ENCODE data around the gene RHBDL2. TPM values are rescaled to one million over a fixed set of nuclear protein-coding genes. Genes with fewer than 3 reads are reported as not detected.

The RHBDL2 gene
- total RNA-seq, 3 donors from 2014 or later (not counting 1 experiment from before 2014, with no cell fraction given) = not detected

- no peak overlapping the region for H3K27ac ChIP-seq (ENCODE audit: low read length)
- H3K36me3 Mint-ChIP-seq = no peaks in the 10 kb centered on the region
- H3K9me3 Mint-ChIP-seq = no peaks in the 10 kb centered on the region
- H3K4me3 ChIP-seq (ENCODE audit: low read length) = no peak overlapping the region
- WGBS (ENCODE audit: insufficient coverage) = 67% methylated on average over 6 of the region's 6 CpGs
- H3K27ac Mint-ChIP-seq = no peak overlapping the region
- DNase-seq (no peak), ATAC-seq (no peak)
- TF ChIP-seq CTCF (IDR thresholded peaks at IDR 0.05) = no peak
- H3K4me1 Mint-ChIP-seq = no peaks in the 10 kb centered on the region
- intact Hi-C loops (cut with micrococcal nuclease) = no loop called here
- peaks cover 0 to 9% of the 10 kb centered on the region in 2 donors for H3K27me3 Mint-ChIP-seq (ENCODE audit: low read depth in 2 of 2)
- no peaks in the 10 kb centered on the region for H3K36me3 ChIP-seq (ENCODE audit: control insufficient read depth, insufficient read depth, low read length)
- no peak overlapping the region for H3K4me3 Mint-ChIP-seq
- H3K4me1 ChIP-seq (ENCODE audit: control insufficient read depth, insufficient read depth, low read length) = no peaks in the 10 kb centered on the region
- no peaks in the 10 kb centered on the region for H3K27me3 ChIP-seq (ENCODE audit: control insufficient read depth, insufficient read depth, low read length)
- H3K9me3 ChIP-seq (ENCODE audit: control insufficient read depth, insufficient read depth, low read length) = no peaks in the 10 kb centered on the region
Observed at GRCh38 chr1:38929476-38929875, 12.2 kb downstream of the RHBDL2 start.

GRCh38 chr1:38929054-38929453 is 12.6 kb downstream of the RHBDL2 start:
- Histone ChIP-seq H3K36me3 (ENCODE audit: control insufficient read depth, insufficient read depth, low read length) (no peaks in the 10 kb centered on the region), H3K4me3 (ENCODE audit: low read length) (no peak overlapping the region), H3K9me3 (ENCODE audit: control insufficient read depth, insufficient read depth, low read length) (no peaks in the 10 kb centered on the region), H3K4me1 (ENCODE audit: control insufficient read depth, insufficient read depth, low read length) (no peaks in the 10 kb centered on the region), H3K27ac (ENCODE audit: low read length) (no peak overlapping the region), H3K27me3 (ENCODE audit: control insufficient read depth, insufficient read depth, low read length) (no peaks in the 10 kb centered on the region)
- WGBS (ENCODE audit: insufficient coverage) = 90% methylated on average over 5 of the region's 8 CpGs
- TF ChIP-seq CTCF (IDR thresholded peaks at IDR 0.05) = no peak
- Mint-ChIP-seq H3K36me3 (no peaks in the 10 kb centered on the region), H3K9me3 (no peaks in the 10 kb centered on the region), H3K4me1 (no peaks in the 10 kb centered on the region), H3K27me3 (ENCODE audit: low read depth in 2 of 2) (peaks cover 0 to 9% of the 10 kb centered on the region in 2 donors), H3K27ac (no peak overlapping the region), H3K4me3 (no peak overlapping the region)
- intact Hi-C loops (cut with micrococcal nuclease) = no loop called here
- no peak for DNase-seq
- ATAC-seq = no peak

- whole genome bisulfite sequencing (ENCODE audit: insufficient coverage) = 91% methylated on average over 3 of the region's 3 CpGs
- H3K36me3 ChIP-seq (ENCODE audit: control insufficient read depth, insufficient read depth, low read length) = no peaks in the 10 kb centered on the region
- Mint-ChIP-seq H3K4me1 (no peaks in the 10 kb centered on the region), H3K36me3 (no peaks in the 10 kb centered on the region), H3K27me3 (ENCODE audit: low read depth in 2 of 2) (peaks cover 0 to 3% of the 10 kb centered on the region in 2 donors), H3K4me3 (no peak overlapping the region), H3K27ac (no peak overlapping the region), H3K9me3 (no peaks in the 10 kb centered on the region)
- no peak for TF ChIP-seq CTCF (IDR thresholded peaks at IDR 0.05)
- H3K9me3 ChIP-seq (ENCODE audit: control insufficient read depth, insufficient read depth, low read length) = no peaks in the 10 kb centered on the region
- H3K4me1 ChIP-seq (ENCODE audit: control insufficient read depth, insufficient read depth, low read length) = no peaks in the 10 kb centered on the region
- H3K27ac ChIP-seq (ENCODE audit: low read length) = no peak overlapping the region
- intact Hi-C loops (cut with micrococcal nuclease) = no loop called here
- DNase-seq (no peak), ATAC-seq (no peak)
- no peak overlapping the region for H3K4me3 ChIP-seq (ENCODE audit: low read length)
- H3K27me3 ChIP-seq (ENCODE audit: control insufficient read depth, insufficient read depth, low read length) = no peaks in the 10 kb centered on the region
Observed at GRCh38 chr1:38926091-38926490, 15.5 kb downstream of the RHBDL2 start.

- no peaks in the 10 kb centered on the region for H3K4me1 Mint-ChIP-seq
- no peaks in the 10 kb centered on the region for H3K9me3 Mint-ChIP-seq
- no peak overlapping the region for H3K27ac Mint-ChIP-seq
- WGBS (ENCODE audit: insufficient coverage) = 92% methylated on average over 2 of the region's 2 CpGs
- Histone ChIP-seq H3K36me3 (ENCODE audit: control insufficient read depth, insufficient read depth, low read length) (no peaks in the 10 kb centered on the region), H3K27me3 (ENCODE audit: control insufficient read depth, insufficient read depth, low read length) (no peaks in the 10 kb centered on the region), H3K4me1 (ENCODE audit: control insufficient read depth, insufficient read depth, low read length) (no peaks in the 10 kb centered on the region), H3K27ac (ENCODE audit: low read length) (no peak overlapping the region), H3K9me3 (ENCODE audit: control insufficient read depth, insufficient read depth, low read length) (no peaks in the 10 kb centered on the region), H3K4me3 (ENCODE audit: low read length) (no peak overlapping the region)
- intact Hi-C loops (cut with micrococcal nuclease) = no loop called here
- TF ChIP-seq CTCF (IDR thresholded peaks at IDR 0.05) = no peak
- ATAC-seq (no peak), DNase-seq (no peak)
- no peak overlapping the region for H3K4me3 Mint-ChIP-seq
- peaks cover 0 to 3% of the 10 kb centered on the region in 2 donors for H3K27me3 Mint-ChIP-seq (ENCODE audit: low read depth in 2 of 2)
- H3K36me3 Mint-ChIP-seq = no peaks in the 10 kb centered on the region
Observed at GRCh38 chr1:38925391-38925790, 16.2 kb downstream of the RHBDL2 start.
